HCT116 (cell line): Measurements from ENCODE around the gene TCHH. TPM values are rescaled to one million over a fixed set of nuclear protein-coding genes. Genes with fewer than 3 reads are reported as not detected.
"Not testable (repeated sequence)": the region's sequence is repeated elsewhere in the genome, so short reads cannot be mapped to it uniquely, and the experiment has no call there.

ENCODE experiments used
- ATAC-seq: fragments of 200-7000 bp; cut with Tn5 transposase; 2 replicates; pipeline ENCODE4 v1.9.1; 2020; ENCODE audit warnings: mild to moderate bottlenecking, moderate library complexity
- BruUV-seq: library from RNA; stranded (reverse); fragments of 400-500 nt; replicated peaks from 2 replicates; lab custom pipeline; 2021; lab: Mats Ljungman, UMichigan
- CTCF ChIA-PET: fragments of 300-600 bp; sonication (Branson Sonifier 250); formaldehyde crosslinking; loops from one replicate; lab custom pipeline; 2021; ENCODE audit warnings: antibody characterized with exemption; lab: Charles Lee
- POLR2A ChIA-PET: fragments of 300-600, 350-600 bp; sonication (Branson Sonifier 250); formaldehyde crosslinking; loops from one replicate; lab custom pipeline; 2021; ENCODE audit warnings: antibody characterized with exemption; lab: Charles Lee
- RAD21 ChIA-PET, 2 experiments: fragments of 300-600 bp; sonication (Branson Sonifier 250); formaldehyde crosslinking; loops; one replicate each; lab custom pipeline; 2023; ENCODE audit warnings: low total read pairs in 2 of 2; ENCODE audit not compliant: uncharacterized antibody in 2 of 2, unreplicated experiment in 2 of 2, low non-redundant PET in 1 of 2; lab: Charles Lee
- DNase-seq: peaks from one replicate; pipeline ENCODE4 v3.0.0-alpha.2; 2010; ENCODE audit warnings: low read depth, low spot score
- H2AFZ ChIP-seq: fragments of 200-600 bp; shearing (Covaris generic), sonication (generic); 2 replicates; pipeline ENCODE4 v1.6.1; 2017; ENCODE audit warnings: low read depth, mixed run types, mixed read lengths, antibody characterized with exemption, low read length; ENCODE audit not compliant: poor library complexity, severe bottlenecking
- H3K27ac ChIP-seq: 2 replicates; pipeline ENCODE4 v1.5.1; 2012; ENCODE audit warnings: low read depth, low read length
- H3K27me3 ChIP-seq: fragments of 200-600 bp; sonication (generic); 2 replicates; pipeline ENCODE4 v1.6.1; 2016; ENCODE audit warnings: mixed run types, low read length, mixed read lengths; ENCODE audit not compliant: insufficient read depth
- H3K36me3 ChIP-seq, 2 experiments: fragments of 200-500 bp in 1 of 2; fragments of 200-600 bp in 1 of 2; sonication (Bioruptor generic) in 1 of 2; sonication (generic) in 1 of 2; 2 replicates each; pipeline versions ENCODE4 v1.5.1 to v1.6.1; 2014 to 2016; ENCODE audit warnings: low read length in 2 of 2, inconsistent platforms in 1 of 2, mixed read lengths in 1 of 2, mixed run types in 1 of 2; ENCODE audit not compliant: insufficient read depth in 2 of 2, control insufficient read depth in 1 of 2
- H3K4me1 ChIP-seq, 2 experiments: fragments of 200-600 bp in 1 of 2; sonication (generic) in 1 of 2; 2 replicates each; pipeline versions ENCODE4 v1.5.1 to v1.6.1; 2012 to 2017; ENCODE audit warnings: low read length in 2 of 2, inconsistent platforms in 1 of 2, mild to moderate bottlenecking in 1 of 2, mixed read lengths in 1 of 2, mixed run types in 1 of 2, moderate library complexity in 1 of 2; ENCODE audit not compliant: insufficient read depth in 2 of 2, control insufficient read depth in 1 of 2
- H3K4me2 ChIP-seq: fragments of 200-600 bp; sonication (generic); 2 replicates; pipeline ENCODE4 v1.6.1; 2017; ENCODE audit warnings: mixed run types, low read length, mixed read lengths
- H3K4me3 ChIP-seq, 2 experiments: fragments of 200-600 bp in 1 of 2; sonication (generic) in 1 of 2; replicated peaks in 1 of 2; 2 replicates each; pipeline ENCODE4 v1.5.1; 2011 to 2016; ENCODE audit warnings: low read length in 2 of 2, control low read depth in 1 of 2, low read depth in 1 of 2, mild to moderate bottlenecking in 1 of 2, mixed read lengths in 1 of 2, mixed run types in 1 of 2
- H3K79me2 ChIP-seq: fragments of 200-600 bp; sonication (generic); 2 replicates; pipeline ENCODE4 v1.6.1; 2017; ENCODE audit warnings: mild to moderate bottlenecking, mixed run types, low read length, moderate library complexity, mixed read lengths; ENCODE audit not compliant: insufficient read depth
- H3K9ac ChIP-seq: fragments of 200-600 bp; sonication (generic); 2 replicates; pipeline ENCODE4 v1.6.1; 2016; ENCODE audit warnings: low read length, mixed read lengths
- H3K9me2 ChIP-seq: fragments of 200-600 bp; sonication (generic), shearing (Covaris generic); 2 replicates; pipeline ENCODE4 v1.6.1; 2017; ENCODE audit warnings: mixed run types, mild to moderate bottlenecking, moderate library complexity; ENCODE audit not compliant: insufficient read depth
- H3K9me3 ChIP-seq, 2 experiments: fragments of 200-500 bp in 1 of 2; fragments of 200-600 bp in 1 of 2; sonication (Bioruptor generic) in 1 of 2; sonication (generic) in 1 of 2; 2 replicates each; pipeline ENCODE4 v1.6.1; 2014 to 2017; ENCODE audit warnings: low read length in 2 of 2, mixed read lengths in 2 of 2, inconsistent platforms in 1 of 2, low read depth in 1 of 2, mild to moderate bottlenecking in 1 of 2, mixed run types in 1 of 2, moderate library complexity in 1 of 2; ENCODE audit not compliant: control insufficient read depth in 1 of 2, insufficient read depth in 1 of 2
- H4K20me1 ChIP-seq: fragments of 200-600 bp; sonication (generic), shearing (Covaris generic); 2 replicates; pipeline ENCODE4 v1.6.1; 2017; ENCODE audit warnings: mixed run types, mild to moderate bottlenecking, moderate library complexity; ENCODE audit not compliant: insufficient read depth
- ATF3 ChIP-seq: IDR thresholded peaks from 2 replicates; pipeline ENCODE4 v1.6.1; 2012
- CEBPB ChIP-seq: IDR thresholded peaks from 2 replicates; pipeline ENCODE4 v1.6.1; 2012; ENCODE audit warnings: low read depth
- EGR1 ChIP-seq: IDR thresholded peaks from 2 replicates; pipeline ENCODE4 v1.6.1; 2012; ENCODE audit warnings: low read depth
- ELF1 ChIP-seq: IDR thresholded peaks from 2 replicates; pipeline ENCODE4 v1.6.1; 2012; ENCODE audit warnings: low read depth, borderline replicate concordance
- EZH2 ChIP-seq: fragments of 200-600 bp; sonication (generic); IDR thresholded peaks from 2 replicates; pipeline ENCODE4 v1.6.1; 2017; ENCODE audit warnings: antibody characterized with exemption, mixed run types
- FOSL1 ChIP-seq: IDR thresholded peaks from 2 replicates; pipeline ENCODE4 v1.6.1; 2012; ENCODE audit warnings: low read depth
- REST ChIP-seq: IDR thresholded peaks from 2 replicates; pipeline ENCODE4 v1.6.1; 2012; ENCODE audit warnings: low read depth
- YY1 ChIP-seq: IDR thresholded peaks from 2 replicates; pipeline ENCODE4 v1.6.1; 2011; ENCODE audit warnings: low read length, low read depth, moderate library complexity, mild to moderate bottlenecking; ENCODE audit not compliant: insufficient replicate concordance; ENCODE audit errors: extremely low read depth
- ZFX ChIP-seq: fragments of 450-650 bp; IDR thresholded peaks from 2 replicates; pipeline ENCODE4 v1.6.1; 2017
- ZNF274 ChIP-seq: fragments of 200-500 bp; sonication (Bioruptor generic); IDR thresholded peaks from 2 replicates; pipeline ENCODE4 v1.6.1; 2014; ENCODE audit warnings: mild to moderate bottlenecking, low read depth, low read length, inconsistent platforms
- intact Hi-C: fragments of 100-400 bp; cut with micrococcal nuclease; formaldehyde crosslinking; loops from 2 replicates; pipeline ENCODE4 v1.10.0; 2022
- total RNA-seq: library from RNA; stranded (reverse); gene quantifications from one replicate; pipeline ENCODE4 v1.2.1, GENCODE V29; 2021; ENCODE audit not compliant: unreplicated experiment
- TF ChIP-seq, protein P1 (sequence below): IDR thresholded peaks from 2 replicates; pipeline ENCODE4 v1.6.1; 2011; ENCODE audit warnings: mild to moderate bottlenecking, low read length, moderate library complexity; ENCODE audit not compliant: insufficient replicate concordance; ENCODE audit errors: extremely low read depth
- TF ChIP-seq, protein P2 (sequence below), 3 experiments: fragments of 200-600 bp in 1 of 3; sonication (generic) in 1 of 3; IDR thresholded peaks in 2 of 3; conservative IDR thresholded peaks in 1 of 3; 2 replicates each; pipeline ENCODE4 v1.5.1; 2012 to 2017; ENCODE audit warnings: low read depth in 2 of 3, low read length in 2 of 3, antibody characterized with exemption in 1 of 3, borderline replicate concordance in 1 of 3, control low read depth in 1 of 3, mild to moderate bottlenecking in 1 of 3, mixed read lengths in 1 of 3, mixed run types in 1 of 3, moderate library complexity in 1 of 3; ENCODE audit not compliant: insufficient read depth in 1 of 3

Gene TCHH
- total RNA-seq, 1 experiment from 2014 or later, result 0.02 TPM

- H3K9me3 ChIP-seq, H3K36me3 ChIP-seq, BruUV-seq, H3K9ac ChIP-seq, ATAC-seq, H2AFZ ChIP-seq, CTCF ChIA-PET, H3K4me2 ChIP-seq, H3K9me2 ChIP-seq, H3K79me2 ChIP-seq, RAD21 ChIA-PET, DNase-seq, H3K4me3 ChIP-seq, H3K27ac ChIP-seq, intact Hi-C loops, POLR2A ChIA-PET, H3K4me1 ChIP-seq, H4K20me1 ChIP-seq: not testable (repeated sequence)
- peaks cover 14% of the 10 kb centered on the region for H3K27me3 ChIP-seq
Measured at GRCh38 chr1:152080494-152080893, 34.8 kb downstream of the TCHH start.

- Histone ChIP-seq H3K4me3 (no peak overlapping the region), H3K4me2 (no peak overlapping the region), H3K36me3 (no peaks in the 10 kb centered on the region), H2AFZ (no peak overlapping the region), H3K27ac (no peak overlapping the region), H3K4me1 (no peaks in the 10 kb centered on the region), H3K9ac (no peak overlapping the region), H3K9me3 (no peaks in the 10 kb centered on the region), H3K27me3 (peaks cover 14% of the 10 kb centered on the region), H3K9me2 (no peaks in the 10 kb centered on the region), H4K20me1 (no peaks in the 10 kb centered on the region), H3K79me2 (no peaks in the 10 kb centered on the region)
- no peak for DNase-seq
- RAD21 ChIA-PET, result no interaction called here
- no TSS peak for BruUV-seq
- CTCF ChIA-PET, result no interaction called here
- POLR2A ChIA-PET, result no interaction called here
- no peak for ATAC-seq
- intact Hi-C loops, result no loop called here
- TF ChIP-seq EZH2 (no peak), ELF1 (no peak), CEBPB (no peak), REST (no peak), ZNF274 (no peak), EGR1 (no peak), ATF3 (no peak), FOSL1 (no peak), YY1 (no peak), ZFX (no peak)
- TF ChIP-seq, protein P1, sequence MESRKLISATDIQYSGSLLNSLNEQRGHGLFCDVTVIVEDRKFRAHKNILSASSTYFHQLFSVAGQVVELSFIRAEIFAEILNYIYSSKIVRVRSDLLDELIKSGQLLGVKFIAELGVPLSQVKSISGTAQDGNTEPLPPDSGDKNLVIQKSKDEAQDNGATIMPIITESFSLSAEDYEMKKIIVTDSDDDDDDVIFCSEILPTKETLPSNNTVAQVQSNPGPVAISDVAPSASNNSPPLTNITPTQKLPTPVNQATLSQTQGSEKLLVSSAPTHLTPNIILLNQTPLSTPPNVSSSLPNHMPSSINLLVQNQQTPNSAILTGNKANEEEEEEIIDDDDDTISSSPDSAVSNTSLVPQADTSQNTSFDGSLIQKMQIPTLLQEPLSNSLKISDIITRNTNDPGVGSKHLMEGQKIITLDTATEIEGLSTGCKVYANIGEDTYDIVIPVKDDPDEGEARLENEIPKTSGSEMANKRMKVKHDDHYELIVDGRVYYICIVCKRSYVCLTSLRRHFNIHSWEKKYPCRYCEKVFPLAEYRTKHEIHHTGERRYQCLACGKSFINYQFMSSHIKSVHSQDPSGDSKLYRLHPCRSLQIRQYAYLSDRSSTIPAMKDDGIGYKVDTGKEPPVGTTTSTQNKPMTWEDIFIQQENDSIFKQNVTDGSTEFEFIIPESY, result no peak
- TF ChIP-seq, protein P2, sequence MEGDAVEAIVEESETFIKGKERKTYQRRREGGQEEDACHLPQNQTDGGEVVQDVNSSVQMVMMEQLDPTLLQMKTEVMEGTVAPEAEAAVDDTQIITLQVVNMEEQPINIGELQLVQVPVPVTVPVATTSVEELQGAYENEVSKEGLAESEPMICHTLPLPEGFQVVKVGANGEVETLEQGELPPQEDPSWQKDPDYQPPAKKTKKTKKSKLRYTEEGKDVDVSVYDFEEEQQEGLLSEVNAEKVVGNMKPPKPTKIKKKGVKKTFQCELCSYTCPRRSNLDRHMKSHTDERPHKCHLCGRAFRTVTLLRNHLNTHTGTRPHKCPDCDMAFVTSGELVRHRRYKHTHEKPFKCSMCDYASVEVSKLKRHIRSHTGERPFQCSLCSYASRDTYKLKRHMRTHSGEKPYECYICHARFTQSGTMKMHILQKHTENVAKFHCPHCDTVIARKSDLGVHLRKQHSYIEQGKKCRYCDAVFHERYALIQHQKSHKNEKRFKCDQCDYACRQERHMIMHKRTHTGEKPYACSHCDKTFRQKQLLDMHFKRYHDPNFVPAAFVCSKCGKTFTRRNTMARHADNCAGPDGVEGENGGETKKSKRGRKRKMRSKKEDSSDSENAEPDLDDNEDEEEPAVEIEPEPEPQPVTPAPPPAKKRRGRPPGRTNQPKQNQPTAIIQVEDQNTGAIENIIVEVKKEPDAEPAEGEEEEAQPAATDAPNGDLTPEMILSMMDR (IDR thresholded peaks at IDR 0.05 in 2 of 3, conservative IDR thresholded peaks at IDR 0.05 in 1 of 3; ENCODE audit: borderline replicate concordance in 1 of 3, insufficient read depth in 1 of 3, low read depth in 2 of 3, low read length in 2 of 3), result no peak
Measured at GRCh38 chr1:152078831-152079441, 36.3 kb downstream of the TCHH start.
